Cardiac muscle cell (in vitro differentiated cells and primary cell): ENCODE data around the gene HYLS1. TPM values are rescaled to one million over a fixed set of nuclear protein-coding genes. Genes with fewer than 3 reads are reported as not detected.

ENCODE experiments used
- DNase-seq, 2 donors: peaks; one replicate each; pipeline versions ENCODE4 v3.0.0 to v3.0.0-alpha.2; 2010 to 2017; ENCODE audit warnings: low read depth in 1 of 2, low spot score in 1 of 2
- H3K27ac ChIP-seq: fragments of 200-600 bp; sonication (generic); 2 replicates; pipeline ENCODE4 v1.5.1; 2016
- H3K27me3 ChIP-seq: fragments of 200-600 bp; sonication (generic); 2 replicates; pipeline ENCODE4 v1.6.0; 2016; ENCODE audit warnings: control low read depth
- H3K36me3 ChIP-seq: fragments of 200-600 bp; sonication (generic); 2 replicates; pipeline ENCODE4 v1.5.1; 2016; ENCODE audit warnings: control low read depth
- H3K4me1 ChIP-seq: fragments of 200-600 bp; sonication (generic); 2 replicates; pipeline ENCODE4 v1.8.1; 2017; ENCODE audit warnings: low read depth, mild to moderate bottlenecking, mixed run types
- H3K4me3 ChIP-seq: fragments of 200-600 bp; sonication (generic); 2 replicates; pipeline ENCODE4 v1.5.1; 2016; ENCODE audit warnings: mild to moderate bottlenecking
- H3K9me3 ChIP-seq: fragments of 200-600 bp; sonication (generic); 2 replicates; pipeline ENCODE4 v1.5.1; 2017; ENCODE audit warnings: low read depth, mild to moderate bottlenecking, control low read depth
- polyA plus RNA-seq: library from polyadenylated mRNA; unstranded; fragments of >200 nt; fragmentation: Nextera tagmentation; extraction: Ambion mirVana; gene quantifications from 2 replicates; pipeline ENCODE4 v1.2.1, GENCODE V29; 2016
- total RNA-seq: library from RNA; depleted of rRNA; stranded (reverse); fragments of >200 nt; gene quantifications from 2 replicates; pipeline ENCODE4 v1.2.3, GENCODE V29; 2016
- TF ChIP-seq, protein P1 (sequence below): IDR thresholded peaks from 2 replicates; pipeline ENCODE4 v1.5.1; 2012; ENCODE audit warnings: low read depth, mild to moderate bottlenecking, low read length

The HYLS1 gene
- total and polyA plus RNA-seq, 2 experiments from 2014 or later = 3.3 to 4.8 TPM

DNA sequence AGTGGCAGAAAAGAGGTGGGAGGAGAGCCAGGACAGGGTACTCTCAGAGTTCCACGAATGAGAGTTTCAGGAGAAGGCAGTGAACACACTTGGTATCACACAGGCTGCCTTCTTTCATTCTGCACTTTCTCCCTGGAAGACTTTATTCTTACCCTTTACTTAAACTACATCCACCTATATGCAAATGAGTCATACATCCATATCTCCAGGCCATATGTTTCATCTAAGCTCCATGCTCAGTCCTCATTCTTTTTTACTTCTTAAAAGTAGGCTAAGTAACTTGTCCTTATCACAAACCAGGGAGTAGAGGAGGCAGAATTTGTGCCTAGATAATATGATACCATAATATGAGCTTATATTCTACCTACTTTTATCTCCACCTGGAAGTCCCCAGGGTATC, 6.2 kb upstream of the HYLS1 start:
- Histone ChIP-seq H3K27me3 (no peaks in the 10 kb centered on the region), H3K4me3 (no peak overlapping the region), H3K4me1 (no peaks in the 10 kb centered on the region), H3K27ac (no peak overlapping the region), H3K36me3 (no peaks in the 10 kb centered on the region), H3K9me3 (no peaks in the 10 kb centered on the region)
- TF ChIP-seq, protein P1, sequence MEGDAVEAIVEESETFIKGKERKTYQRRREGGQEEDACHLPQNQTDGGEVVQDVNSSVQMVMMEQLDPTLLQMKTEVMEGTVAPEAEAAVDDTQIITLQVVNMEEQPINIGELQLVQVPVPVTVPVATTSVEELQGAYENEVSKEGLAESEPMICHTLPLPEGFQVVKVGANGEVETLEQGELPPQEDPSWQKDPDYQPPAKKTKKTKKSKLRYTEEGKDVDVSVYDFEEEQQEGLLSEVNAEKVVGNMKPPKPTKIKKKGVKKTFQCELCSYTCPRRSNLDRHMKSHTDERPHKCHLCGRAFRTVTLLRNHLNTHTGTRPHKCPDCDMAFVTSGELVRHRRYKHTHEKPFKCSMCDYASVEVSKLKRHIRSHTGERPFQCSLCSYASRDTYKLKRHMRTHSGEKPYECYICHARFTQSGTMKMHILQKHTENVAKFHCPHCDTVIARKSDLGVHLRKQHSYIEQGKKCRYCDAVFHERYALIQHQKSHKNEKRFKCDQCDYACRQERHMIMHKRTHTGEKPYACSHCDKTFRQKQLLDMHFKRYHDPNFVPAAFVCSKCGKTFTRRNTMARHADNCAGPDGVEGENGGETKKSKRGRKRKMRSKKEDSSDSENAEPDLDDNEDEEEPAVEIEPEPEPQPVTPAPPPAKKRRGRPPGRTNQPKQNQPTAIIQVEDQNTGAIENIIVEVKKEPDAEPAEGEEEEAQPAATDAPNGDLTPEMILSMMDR = no peak
- DNase-seq = no peak

DNA sequence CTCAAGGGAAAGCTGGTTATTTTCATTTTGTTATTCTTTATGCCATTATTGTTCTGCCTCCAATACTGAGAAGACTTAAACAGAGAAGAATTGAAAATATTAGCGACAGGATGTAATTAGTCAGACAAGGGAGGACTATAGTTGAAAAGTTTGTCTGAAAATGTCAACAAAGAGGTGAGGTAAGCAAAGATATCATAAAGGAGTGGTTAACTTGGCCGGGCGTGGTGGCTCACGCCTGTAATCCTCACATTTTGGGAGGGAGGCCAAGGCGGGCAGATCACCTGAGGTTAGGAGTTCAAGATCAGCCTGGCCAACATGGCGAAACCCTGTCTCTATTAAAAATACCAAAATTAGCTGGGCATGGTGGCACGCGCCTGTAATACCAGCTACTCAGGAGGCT, 4.1 kb upstream of the HYLS1 start:
- H3K36me3 ChIP-seq = no peaks in the 10 kb centered on the region
- no peaks in the 10 kb centered on the region for H3K27me3 ChIP-seq
- H3K4me3 ChIP-seq = no peak overlapping the region
- TF ChIP-seq, protein P1 = no peak
- no peak for DNase-seq
- no peak overlapping the region for H3K27ac ChIP-seq
- no peaks in the 10 kb centered on the region for H3K4me1 ChIP-seq
- no peaks in the 10 kb centered on the region for H3K9me3 ChIP-seq

DNA sequence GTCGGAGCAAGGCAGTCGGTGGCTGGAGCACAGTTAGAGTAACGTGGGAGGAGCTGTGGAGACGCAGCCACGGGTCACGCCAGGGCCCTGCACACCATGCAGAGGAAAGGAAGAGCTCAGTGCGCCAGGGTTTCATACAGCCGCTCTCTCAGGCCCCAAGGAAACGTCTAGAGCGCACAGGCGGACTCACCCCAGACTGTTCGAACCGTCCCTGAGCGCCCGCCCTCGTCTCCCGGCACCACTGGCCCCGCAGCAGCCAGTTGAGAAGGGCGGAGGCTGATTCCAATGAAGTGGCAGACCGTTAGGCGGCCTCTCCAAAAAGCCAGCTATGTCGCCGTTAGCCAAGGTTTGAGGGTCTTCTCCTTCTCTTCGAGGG, 483 bp upstream of the HYLS1 start:
- H3K4me3 ChIP-seq = no peak overlapping the region
- H3K27ac ChIP-seq = no peak overlapping the region
- TF ChIP-seq, protein P1 = no peak
- no peaks in the 10 kb centered on the region for H3K4me1 ChIP-seq
- H3K9me3 ChIP-seq = no peaks in the 10 kb centered on the region
- DNase-seq = peak in 1 of 2 donors; percentile 42
- no peaks in the 10 kb centered on the region for H3K36me3 ChIP-seq
- no peaks in the 10 kb centered on the region for H3K27me3 ChIP-seq

DNA sequence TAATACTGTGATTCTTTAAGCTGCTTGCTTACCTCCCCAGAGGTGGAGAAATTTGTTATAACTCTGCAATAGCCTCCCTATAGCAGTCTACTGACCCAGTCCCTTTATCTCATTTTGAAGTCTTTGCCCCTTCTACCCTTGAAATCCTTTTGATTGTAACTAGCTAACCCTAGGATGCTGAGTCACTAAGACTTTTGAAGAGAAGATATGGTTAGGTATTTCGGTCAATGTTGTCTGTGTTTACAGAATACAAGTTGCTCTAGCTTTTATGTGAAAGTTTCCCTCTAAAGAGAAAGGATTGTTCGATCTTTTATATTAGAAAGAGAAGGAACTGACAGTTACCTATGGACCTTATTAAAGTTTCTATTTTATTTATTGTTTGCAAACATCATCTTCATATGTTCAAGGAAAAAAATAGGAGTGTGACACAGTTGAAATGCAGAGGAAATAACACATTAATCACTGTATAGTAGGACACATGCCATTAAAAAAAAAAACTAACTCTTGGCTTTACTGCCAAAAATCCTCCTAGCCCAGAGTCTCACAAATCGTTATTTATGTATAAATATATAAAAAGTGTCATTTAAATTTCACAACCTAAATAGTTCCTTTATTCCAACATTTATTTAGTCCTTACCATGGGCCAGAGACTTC, 3.1 kb downstream of the HYLS1 start:
- Histone ChIP-seq H3K27me3 (no peaks in the 10 kb centered on the region), H3K27ac (no peak overlapping the region), H3K4me3 (no peak overlapping the region), H3K4me1 (no peaks in the 10 kb centered on the region), H3K36me3 (peaks cover 11% of the 10 kb centered on the region), H3K9me3 (no peaks in the 10 kb centered on the region)
- TF ChIP-seq, protein P1 = no peak
- DNase-seq = no peak

DNA sequence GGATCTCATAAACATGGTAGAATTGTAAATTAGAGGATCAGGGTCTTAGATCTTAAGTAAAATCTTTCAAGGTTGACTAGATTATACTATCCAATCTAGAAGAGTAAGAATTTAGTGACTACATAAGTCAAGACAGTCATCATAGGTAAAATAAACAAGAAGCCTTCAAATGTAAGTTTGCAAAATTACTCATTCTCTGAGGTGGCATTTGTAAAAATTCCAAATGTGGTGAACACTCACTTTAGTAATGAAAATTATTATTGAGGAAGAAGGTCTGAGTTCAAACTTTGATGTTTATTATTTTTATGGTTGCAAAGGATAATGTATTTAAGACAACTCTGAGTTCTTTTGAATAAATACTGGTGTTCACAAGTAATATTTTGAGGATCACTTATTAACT, 4.6 kb downstream of the HYLS1 start:
- Histone ChIP-seq H3K4me1 (no peaks in the 10 kb centered on the region), H3K36me3 (peaks cover 11% of the 10 kb centered on the region), H3K4me3 (no peak overlapping the region), H3K27ac (no peak overlapping the region), H3K9me3 (no peaks in the 10 kb centered on the region), H3K27me3 (no peaks in the 10 kb centered on the region)
- TF ChIP-seq, protein P1 = no peak
- DNase-seq = no peak
